ENCODE data around the gene CHGA. TPM values are rescaled to one million over a fixed set of nuclear protein-coding genes. Genes with fewer than 3 reads are reported as not detected.
A peak's percentile ranks its signal among the peaks of the same experiment; 100 is the strongest.

CHGA gene
- total RNA-seq, 1 experiment from 2014 or later = not detected

DNA sequence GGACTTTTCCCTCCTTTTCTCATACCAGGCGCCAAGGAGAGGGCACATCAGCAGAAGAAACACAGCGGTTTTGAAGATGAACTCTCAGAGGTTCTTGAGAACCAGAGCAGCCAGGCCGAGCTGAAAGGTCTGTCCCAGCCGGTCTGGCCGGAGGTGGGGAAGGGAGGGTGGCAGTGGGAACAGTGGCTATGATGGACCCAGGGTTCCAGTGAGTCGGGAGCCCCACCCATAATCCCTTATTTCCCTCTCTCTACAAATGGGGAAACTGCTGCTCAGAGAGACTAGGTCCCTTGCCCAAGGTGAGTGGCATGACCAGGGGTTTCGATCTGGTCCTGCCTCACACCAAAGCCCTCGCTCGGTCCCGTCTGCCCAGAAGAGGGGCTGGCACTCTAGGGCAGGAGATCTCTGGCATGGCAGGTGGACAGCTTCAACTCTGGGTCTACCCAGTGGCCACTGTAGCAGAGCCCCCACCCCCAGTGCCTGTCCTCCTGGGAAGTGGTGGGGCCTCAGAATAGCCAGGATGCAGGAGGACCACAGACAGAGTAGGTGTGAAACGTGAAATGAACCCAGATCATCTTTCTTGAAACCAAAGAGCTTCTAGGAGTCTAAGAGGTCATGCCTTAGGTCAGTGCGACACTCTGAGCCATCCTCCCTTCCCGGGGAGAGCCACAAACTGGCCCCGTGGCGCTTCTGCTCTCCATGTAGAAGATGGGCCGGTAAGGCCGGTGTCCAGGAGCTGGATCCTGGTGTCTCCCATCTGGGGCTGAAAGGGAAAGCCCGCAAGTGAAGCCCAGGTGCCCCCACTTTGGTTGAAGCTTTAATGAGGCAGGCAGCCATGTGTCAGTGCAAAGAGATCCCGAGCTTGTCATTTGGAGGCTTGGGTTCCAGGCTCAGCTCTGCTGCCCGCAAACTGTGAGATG, 7.0 kb downstream of the CHGA start:
- DNase-seq (ENCODE audit: low read depth) = no peak

DNA sequence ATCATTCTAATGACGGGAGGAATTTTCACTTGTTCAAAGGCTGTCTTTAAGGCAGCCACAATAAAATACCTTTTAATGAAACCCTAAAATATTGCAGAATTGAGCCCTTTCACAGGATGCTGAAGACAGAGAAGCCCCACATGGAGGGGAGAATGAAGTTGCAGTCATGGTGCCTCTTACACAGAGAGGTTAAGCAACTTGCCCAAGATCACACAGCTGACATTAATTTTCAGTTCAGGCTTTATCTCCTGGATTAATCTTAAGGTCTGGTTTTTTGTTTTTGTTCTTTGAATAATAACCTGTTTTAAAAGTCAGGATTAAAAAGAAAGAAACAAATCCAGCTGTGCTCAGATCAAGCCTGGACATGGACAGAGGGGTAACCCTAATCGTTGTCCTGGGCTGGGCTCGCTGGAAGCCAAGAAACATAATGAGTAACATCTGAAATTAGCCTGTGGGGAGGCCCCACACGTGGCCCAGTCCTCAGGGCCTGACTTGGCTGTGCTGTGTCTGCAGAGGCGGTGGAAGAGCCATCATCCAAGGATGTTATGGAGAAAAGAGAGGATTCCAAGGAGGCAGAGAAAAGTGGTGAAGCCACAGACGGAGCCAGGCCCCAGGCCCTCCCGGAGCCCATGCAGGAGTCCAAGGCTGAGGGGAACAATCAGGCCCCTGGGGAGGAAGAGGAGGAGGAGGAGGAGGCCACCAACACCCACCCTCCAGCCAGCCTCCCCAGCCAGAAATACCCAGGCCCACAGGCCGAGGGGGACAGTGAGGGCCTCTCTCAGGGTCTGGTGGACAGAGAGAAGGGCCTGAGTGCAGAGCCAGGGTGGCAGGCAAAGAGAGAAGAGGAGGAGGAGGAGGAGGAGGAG, 8.0 kb downstream of the CHGA start:
- no peak for DNase-seq (ENCODE audit: low read depth)

DNA sequence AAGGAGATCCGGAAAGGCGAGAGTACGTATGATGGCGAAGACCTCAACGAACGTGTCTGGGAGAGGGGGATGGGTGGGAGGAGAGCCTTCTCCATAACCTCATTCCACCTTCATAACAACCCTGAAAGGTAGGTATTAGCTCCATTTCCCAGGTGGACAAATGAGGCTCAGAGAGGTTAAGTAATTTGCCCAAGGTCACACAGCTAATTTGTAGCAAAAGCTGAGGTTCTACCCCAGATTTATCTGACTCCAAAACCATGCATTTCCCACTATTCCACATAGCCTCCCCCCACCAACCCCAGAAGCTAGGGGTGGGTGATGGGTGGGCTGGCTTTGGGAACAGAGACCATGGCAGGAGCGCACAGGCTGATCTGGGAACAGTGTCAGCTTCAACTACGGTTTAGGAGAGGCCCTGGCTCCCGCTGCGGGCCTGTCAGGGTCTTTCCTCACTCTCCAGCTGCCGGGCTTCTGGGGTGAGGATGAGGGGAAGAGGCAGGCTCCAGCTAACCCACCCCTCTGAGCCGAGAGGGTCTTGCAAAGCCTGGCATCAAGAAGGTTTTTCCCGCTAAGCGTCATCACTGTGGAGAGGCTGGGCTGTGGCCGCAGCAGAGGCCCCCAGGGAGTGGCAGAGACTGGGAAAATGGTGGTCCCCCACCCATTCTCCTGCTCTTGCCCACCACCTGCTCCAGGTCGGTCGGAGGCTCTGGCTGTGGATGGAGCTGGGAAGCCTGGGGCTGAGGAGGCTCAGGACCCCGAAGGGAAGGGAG, 8.9 kb downstream of the CHGA start:
- DNase-seq (ENCODE audit: low read depth) = no peak

DNA sequence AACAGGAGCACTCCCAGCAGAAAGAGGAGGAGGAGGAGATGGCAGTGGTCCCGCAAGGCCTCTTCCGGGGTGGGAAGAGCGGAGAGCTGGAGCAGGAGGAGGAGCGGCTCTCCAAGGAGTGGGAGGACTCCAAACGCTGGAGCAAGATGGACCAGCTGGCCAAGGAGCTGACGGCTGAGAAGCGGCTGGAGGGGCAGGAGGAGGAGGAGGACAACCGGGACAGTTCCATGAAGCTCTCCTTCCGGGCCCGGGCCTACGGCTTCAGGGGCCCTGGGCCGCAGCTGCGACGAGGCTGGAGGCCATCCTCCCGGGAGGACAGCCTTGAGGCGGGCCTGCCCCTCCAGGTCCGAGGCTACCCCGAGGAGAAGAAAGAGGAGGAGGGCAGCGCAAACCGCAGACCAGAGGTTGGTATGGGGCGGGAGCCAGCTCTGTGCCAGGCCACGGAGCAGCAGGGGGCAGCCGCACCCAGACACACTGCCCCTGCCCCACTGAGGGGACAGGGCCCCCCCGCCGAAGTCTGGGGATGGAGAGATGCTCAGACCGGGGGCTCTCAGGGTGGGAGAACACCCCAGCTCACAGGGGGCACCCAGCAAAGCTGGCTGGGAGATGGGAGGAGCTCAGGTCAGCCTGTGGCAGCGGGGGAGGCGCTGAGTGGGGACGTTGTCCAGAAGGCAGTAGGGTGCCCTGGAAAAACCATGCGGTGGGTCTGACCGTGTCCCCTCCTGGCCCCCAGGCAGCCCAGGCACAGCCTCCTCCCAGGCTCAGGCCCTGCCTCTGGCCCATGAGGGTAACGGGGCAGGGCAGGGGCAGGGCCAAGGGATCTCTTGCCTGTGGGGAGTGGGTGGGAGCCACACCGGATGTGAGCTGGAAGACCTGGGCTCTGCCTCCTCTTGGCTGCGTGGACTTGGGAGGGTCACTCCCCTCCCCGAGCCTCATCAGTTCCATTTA, 9.8 kb downstream of the CHGA start:
- no peak for DNase-seq (ENCODE audit: low read depth)

DNA sequence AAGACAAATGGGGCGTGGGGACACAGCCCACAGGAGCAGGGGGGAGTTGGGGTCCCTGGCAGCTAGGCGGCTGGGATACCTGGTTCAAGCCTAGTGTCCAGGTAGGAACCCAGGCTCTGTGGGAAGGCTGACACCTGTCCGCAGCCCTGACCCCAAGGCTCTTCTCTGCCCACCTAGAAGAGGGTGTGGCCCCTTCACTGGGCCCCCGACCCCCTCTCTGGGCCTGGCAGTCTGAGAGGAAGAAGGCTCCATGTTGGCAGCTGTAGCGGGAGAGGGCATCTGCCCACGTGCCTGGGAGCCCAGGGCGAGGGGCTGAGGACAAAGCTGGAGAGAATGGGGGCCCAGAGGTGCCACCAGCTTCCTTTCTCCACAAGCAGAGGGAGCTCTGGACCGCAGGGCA, 10.5 kb downstream of the CHGA start:
- no peak for DNase-seq (ENCODE audit: low read depth)

DNA sequence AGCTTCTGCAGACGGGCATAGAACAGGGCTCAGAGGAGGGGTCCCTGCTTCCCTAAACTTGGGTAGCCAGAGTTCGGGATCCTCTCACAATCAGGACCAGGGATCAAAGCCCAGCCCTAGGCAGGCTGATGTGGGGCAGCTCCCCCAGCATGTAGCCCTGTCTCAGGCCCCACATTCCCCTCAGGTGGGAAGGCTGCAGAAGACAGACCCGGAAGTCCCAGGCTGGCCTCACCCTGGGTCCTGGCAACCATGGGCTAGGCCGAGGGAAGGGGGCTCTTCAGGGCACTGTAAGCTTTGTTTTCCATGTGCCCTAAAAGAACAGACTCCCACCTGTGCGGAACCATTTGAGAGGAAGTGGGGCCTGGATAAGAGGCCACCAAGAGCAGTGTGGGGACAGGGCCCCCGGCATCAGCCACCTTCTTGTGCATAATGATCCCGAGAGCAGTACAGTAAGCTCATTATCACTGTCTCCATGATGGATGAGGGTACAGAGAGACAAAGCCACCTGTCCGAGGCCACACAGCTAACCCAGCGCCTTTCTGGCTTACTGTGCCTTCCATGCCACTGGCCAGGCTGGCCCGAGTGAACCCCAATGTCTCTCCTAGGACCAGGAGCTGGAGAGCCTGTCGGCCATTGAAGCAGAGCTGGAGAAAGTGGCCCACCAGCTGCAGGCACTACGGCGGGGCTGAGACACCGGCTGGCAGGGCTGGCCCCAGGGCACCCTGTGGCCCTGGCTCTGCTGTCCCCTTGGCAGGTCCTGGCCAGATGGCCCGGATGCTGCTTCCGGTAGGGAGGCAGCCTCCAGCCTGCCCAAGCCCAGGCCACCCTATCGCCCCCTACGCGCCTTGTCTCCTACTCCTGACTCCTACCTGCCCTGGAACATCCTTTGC, 11.5 kb downstream of the CHGA start:
- no peak for DNase-seq (ENCODE audit: low read depth)

DNA sequence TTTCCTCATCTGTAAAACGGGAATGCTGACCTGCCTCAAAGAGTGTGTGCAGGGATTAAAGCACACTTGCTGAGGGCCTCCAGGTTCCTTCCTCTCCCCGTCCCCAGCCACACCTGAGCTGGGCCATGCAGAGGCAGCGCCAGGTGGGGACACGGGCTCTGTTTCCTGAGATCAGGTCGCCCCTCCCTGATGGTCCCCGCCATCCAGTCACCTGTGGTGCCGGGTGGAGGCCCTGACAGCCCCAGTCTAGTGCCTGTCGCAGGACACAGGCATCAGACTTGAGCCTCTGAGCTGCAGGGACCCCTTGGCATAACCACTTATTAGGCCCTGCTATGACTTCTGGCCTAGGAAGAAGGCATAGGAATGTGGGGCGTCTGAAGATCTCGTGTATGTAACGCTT, 12.5 kb downstream of the CHGA start:
- no peak for DNase-seq (ENCODE audit: low read depth)

DNA sequence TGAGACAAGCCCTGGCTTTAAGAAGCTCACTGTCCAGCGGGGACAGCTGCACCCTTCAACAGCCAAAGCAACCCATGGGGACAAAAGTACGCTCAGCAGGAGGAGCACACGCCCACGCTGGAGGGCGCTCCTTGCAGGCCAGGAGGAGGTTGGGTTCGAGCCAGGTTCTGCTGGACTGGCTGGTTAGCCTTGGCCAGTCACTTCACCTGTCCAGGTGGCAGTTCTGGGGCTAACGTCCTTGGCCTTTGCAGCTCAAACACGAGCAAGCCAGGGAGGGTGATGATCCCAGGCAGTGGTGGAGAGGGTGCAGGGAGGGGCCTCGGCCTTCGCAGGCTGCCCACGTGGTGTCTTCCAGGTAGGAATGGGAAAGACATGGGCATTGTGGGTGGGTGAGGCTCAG, 13.1 kb downstream of the CHGA start:
- DNase-seq (ENCODE audit: low read depth) = no peak

DNA sequence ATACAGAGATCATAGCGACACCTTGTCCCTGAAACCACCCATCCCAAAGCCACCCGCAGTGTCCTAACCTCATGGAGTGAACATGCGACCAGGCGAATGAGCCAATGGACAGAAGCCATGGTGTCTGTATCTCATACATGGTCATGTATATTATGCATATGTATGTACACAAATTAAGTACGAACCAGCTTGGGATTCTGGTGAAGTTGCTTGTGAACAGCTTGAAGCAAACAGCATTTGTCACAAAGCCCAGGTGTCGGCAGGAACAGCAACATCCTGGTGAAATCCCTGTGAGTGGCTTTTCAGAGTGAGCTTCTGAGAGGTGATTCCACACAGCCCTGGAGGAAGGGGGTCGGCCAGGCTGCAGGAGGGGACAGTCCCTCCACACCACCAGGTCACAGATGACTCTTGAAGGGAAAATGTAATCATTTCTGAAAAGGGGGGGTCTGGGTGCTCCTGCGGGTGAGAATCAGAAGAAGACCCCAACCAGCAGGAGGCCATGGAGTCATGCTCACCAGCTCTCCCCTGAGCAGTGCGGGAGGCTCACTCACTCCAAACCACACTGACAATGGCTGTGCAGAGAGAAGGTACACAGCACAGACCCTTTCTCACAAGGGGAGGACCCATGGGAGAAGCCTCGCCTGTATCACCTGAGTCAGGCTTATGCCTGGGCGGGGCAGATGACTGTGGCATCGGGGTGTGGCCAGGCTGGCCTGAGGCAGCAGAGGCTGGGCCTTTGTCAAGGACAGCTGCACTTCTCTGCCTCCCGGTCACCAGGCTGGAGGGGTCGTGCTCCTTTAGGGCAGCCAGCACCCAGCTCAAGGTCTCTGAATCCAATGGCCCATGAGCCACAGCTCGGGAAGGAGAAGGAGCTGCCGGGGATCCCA, 14.3 kb downstream of the CHGA start:
- no peak for DNase-seq (ENCODE audit: low read depth)

DNA sequence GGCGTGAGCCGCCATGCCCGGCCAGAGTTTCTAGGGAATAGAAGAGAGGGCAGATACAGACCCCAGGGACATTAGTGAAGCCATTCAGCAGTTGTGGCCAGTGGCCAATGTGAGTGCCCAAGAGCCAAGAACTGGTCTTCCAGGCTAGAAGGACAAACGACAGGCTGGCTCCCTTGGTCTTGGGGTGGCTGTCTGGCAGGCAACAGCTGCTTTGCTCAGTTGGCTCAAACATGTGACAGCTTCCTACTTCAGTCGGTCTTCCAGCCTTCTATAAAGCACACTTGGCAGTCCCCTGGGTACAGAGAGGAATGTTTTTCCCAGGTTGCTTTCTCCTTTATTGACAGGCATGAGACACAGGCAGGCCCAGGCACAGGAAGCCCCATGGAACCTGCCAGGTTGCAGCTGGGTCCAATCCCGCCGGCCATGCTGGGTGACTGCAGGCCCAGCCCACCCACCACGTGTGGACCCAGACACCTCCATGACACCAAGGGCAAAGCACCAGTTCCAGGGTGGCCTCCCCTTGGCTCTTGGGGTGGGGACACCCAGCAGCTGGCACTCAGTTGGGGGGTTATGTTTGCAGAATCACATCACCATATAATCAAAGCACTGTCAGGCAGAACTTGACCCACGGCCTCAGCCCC, 15.4 kb downstream of the CHGA start:
- DNase-seq (ENCODE audit: low read depth) = peak; percentile 37

DNA sequence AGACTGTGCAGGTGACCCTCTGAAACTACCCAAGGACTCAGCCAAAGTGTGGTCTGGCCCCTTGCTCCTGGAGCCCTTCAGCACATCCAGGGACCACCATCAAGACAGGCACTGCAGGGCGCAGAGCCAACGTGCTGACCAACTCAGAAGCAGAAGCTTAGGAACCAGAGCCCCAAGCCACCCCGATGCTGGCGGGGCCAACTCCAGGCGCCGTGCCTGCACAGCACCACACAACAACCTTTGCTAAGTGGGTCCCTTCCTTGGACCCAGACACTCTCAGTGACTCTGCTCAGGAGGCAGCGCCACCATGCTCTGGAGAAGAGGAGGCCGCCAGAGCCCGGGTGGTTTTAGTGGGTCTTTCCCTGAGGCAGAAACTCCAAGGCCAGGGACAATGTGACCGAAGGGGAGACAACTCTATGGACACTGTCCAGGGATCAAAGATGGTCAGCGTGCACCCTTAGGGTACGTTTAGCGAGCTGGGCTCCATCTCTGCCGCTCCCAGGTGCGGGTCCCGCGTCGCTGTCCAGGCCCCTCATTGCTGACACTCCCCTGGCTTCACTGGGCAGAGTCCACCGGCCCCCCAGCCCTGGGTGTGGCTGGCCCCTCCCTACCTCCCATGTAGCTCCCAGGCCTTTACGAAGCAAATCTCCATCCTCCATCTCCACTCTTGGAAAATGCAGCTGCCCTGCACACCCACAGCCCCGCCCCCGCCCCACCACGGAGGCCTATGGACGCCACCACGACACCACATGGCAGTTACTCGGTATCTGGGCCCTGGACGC, 16.1 kb downstream of the CHGA start:
- no peak for DNase-seq (ENCODE audit: low read depth)

DNA sequence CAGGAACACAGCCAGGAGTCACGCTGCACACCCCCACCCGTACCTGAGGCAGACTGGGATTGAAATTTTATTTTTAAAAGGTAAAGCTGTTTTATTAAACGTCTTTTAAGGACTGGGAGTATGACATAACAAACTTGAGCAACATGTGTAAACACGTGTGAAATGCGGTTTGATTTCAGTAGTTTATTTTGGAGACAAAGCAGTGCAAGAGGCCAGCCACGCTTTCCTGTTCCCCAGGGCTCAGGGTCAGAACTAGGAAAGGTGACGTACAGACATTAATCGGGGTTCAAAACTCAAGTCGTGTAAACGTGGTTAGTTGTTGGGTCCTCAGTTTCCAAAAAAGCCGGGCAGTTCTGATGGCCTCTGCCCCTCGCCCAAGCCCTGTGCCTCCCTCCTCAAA, 16.7 kb downstream of the CHGA start:
- no peak for DNase-seq (ENCODE audit: low read depth)

DNA sequence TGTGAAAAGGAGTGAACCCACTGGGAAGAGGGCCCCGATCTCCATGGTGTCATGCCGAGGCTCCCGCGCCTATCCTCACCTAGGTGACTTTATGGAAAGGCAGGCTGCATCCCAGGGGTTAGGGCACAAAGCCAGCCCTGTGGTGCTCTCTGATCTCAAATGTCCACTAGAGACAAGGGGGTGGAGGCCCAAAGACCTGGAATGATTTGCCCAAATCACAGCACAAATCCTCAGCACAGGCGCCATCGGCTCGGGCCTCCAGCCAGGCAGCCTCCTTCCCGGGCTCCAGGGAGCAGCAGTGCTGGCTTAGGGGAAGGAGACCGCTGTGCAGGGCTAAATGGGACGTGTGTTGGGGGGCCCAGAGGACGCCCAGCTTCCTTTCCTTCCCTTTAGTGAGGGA, 17.6 kb downstream of the CHGA start:
- no peak for DNase-seq (ENCODE audit: low read depth)

DNA sequence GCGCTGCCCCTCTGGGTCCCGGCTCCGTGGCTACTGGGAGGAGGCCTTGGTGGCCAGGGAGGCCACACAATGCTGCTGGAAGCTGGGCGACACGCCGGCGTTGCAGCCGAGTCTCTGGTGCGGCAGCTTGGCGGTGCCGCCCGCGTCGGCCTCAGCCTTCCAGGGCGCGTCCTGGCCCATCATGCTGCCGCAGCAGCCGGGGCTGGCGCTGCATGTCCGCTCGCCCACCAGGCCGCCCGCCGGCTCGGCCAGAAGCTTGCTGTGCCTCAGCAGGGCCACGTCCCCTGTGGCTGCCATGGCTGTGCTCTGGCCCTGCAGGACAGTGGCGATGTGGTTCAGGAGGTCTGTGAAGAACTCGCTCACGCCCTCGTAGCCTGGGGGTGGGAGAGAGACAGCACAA, 18.6 kb downstream of the CHGA start:
- no peak for DNase-seq (ENCODE audit: low read depth)

DNA sequence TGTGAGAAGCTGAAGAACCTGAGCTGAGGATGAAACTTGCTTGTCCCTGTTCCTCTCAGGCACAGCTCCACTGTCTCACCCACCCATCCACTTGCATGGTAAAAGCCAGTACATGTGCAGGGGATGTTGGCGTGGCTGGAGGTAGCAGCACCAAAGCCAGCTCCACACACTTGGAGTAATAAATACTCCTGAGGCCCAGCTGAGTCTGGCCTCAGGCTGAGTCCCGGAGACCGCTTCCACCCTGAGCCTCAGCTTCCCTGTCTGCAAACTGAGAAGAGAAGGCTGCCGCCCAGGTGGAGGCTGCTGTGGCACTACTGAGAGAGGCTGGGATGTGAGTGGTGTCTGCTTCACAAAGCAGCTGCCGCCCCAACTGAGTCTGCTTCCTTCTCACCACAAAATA, 19.2 kb downstream of the CHGA start:
- DNase-seq (ENCODE audit: low read depth) = no peak

DNA sequence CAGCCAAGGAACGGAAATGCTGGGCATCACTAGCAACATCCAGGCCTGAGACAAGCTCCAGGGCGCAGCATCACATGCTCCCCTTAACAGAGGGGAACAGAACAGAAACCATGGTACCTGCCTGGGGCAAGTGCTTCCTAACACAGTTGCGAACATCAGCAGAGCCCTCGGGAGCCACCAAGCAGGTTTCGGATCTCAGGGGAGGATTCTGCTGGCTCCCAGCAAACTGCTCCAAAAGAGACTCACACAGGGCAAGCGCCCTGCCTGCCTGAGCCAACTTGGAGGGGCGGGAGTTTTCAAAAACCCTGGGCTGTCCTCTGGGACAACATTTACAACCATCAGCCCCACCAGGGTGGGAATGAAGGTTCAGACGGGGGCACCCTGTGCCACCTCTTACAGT, 19.6 kb downstream of the CHGA start:
- DNase-seq (ENCODE audit: low read depth) = no peak

DNA sequence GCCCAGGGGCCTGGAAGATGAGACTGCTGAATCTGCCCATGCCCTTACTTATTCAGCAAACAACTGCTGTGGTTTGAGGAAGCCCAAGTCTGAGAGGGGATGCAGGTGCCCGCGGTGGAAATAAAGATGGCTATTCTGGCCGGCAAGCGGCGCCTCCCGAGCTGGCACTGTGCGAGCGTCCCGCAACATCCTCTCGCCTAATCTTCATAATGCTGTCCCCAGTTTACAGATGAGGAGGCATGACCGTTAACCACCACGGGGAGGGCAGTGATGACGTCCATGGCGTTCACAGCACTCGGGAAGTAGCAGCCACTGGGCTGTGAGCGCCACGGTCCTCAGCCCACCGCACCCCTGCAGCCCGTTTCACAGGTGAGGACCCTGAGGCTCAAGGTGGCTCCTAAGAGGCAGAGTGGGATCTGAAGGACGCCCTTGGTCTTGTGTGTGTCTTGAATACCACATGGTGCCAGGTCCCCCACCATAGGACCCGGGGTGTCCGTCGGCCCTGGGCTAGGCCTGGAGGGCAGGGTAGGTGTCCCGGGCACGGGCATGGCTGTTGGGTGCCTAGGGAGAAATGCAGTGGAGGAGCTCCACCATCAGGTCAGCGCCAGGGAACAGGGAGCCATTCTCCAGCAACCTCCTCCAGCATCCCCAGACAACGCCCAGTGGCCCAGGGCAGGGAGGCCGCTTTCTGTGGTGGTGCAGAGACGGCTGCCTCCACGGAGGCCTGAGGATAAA, 20.2 kb downstream of the CHGA start:
- no peak for DNase-seq (ENCODE audit: low read depth)
